Suprapubic skin (tissue), 3 donors: ENCODE measurements around the gene RPL7A.
"Not testable (repeated sequence)": the region's sequence is repeated elsewhere in the genome, so short reads cannot be mapped to it uniquely, and the experiment has no call there.

Experiments
- CTCF ChIP-seq, 2 donors: fragments of 200-600 bp in 1 of 2; fragments of 450-650 bp in 1 of 2; sonication (generic) in 1 of 2; IDR thresholded peaks; one replicate each; pipeline ENCODE4 v1.5.1; 2016 to 2019; ENCODE audit warnings: antibody characterized with exemption in 2 of 2, mild to moderate bottlenecking in 1 of 2, moderate library complexity in 1 of 2
- POLR2A ChIP-seq, 2 donors: fragments of 450-650 bp; IDR thresholded peaks; one replicate each; pipeline ENCODE4 v1.6.1; 2017; ENCODE audit warnings: antibody characterized with exemption in 2 of 2, mild to moderate bottlenecking in 2 of 2, moderate library complexity in 2 of 2

- not testable (repeated sequence) for TF ChIP-seq CTCF, POLR2A (IDR thresholded peaks at IDR 0.05)
Measured at GRCh38 chr9:133299996-133300395, 48.0 kb upstream of the RPL7A start.
